Activated CD4-positive, alpha-beta T cell treated with anti-CD3 and anti-CD28 coated beads, Interleukin-2, amount 50 U/mL, for 1 hour (primary cell): ENCODE measurements around the gene MSTN.
"Not testable (repeated sequence)": the region's sequence is repeated elsewhere in the genome, so short reads cannot be mapped to it uniquely, and the experiment has no call there.

Experiments
- DNase-seq: peaks from one replicate; pipeline ENCODE4 v3.0.0-alpha.2; 2020

The MSTN gene

DNA sequence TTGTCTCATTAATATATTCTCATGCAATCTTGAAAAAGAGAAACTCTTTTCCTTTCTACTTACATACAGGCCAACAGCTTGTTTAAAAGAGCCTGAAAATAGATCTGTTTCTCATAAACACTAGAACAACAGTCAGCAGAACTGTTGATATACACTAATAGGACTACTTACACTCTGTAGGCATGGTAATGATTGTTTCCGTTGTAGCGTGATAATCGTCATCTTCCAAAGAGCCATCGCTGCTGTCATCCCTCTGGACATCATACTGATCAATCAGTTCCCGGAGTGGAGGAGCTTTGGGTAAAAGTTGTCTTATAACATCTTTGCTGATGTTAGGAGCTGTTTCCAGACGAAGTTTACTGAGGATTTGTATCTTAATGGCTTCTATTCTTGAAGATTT, 476 bp downstream of the MSTN start:
- no peak for DNase-seq

DNA sequence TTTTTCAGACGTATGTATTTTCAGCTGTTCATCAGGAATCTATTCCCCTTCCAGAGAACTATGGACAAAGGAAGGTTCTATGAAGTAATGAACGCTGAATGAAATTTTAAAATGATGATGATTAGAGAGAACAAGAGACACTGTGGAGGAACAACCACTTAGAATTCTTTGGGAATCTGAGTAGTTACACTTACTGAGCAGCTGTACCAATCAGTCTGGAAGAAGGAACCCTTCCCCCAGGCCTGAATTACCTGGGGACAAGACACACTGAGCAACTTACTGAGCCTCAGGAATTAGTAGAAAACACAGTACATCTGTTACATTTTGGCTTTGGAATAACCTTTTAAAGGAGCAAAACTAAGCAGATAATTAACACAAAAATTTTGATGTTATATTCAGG, 1.9 kb downstream of the MSTN start:
- no peak for DNase-seq

GRCh38 chr2:190060019-190060418, 2.5 kb downstream of the MSTN start:
- no peak for DNase-seq

GRCh38 chr2:190053426-190053825, 9.1 kb downstream of the MSTN start:
- DNase-seq = no peak

- DNase-seq = no peak
These were observed 10.2 kb downstream of the MSTN start for GRCh38 chr2:190052307-190052706.

DNA sequence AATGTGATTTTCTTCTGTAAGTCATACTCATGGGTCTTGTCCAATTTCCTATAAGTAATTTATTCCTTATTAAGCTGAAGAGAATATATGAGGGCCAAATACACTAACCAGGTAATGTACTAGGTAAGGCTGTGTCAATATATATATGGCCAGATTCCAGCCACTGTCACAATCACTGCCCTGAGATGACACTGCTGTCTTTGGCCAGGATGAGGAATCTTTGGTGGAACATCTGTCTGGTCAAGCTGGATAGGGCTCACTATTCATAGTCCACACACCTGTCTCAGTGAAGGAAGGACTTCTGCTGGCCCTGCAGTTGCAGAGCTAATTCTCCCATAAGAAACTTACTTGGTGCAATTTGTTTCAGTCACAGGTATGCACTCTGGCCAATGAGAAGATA, 11.3 kb downstream of the MSTN start:
- no peak for DNase-seq

GRCh38 chr2:190050001-190050400, 12.5 kb downstream of the MSTN start:
- no peak for DNase-seq

DNA sequence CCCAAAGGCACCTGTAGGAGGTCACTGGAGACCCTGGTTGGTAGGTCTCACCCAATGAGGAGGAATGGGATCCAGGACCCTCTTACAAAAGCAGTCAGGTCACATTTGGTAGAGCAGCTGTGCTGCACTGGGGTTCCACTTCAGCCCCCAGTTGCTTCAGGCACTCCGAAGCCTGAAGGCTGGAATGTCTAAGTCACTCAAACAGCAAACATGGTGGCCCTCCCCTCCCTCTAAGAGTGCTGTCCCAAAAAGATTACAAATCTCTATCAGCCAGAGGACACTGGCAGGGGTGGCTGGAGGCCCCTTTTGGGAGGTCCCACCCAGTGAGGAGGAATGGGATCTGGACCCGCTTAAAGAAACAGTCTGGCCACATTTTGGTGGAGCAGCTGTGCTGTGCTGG, 17.7 kb downstream of the MSTN start:
- no peak for DNase-seq

GRCh38 chr2:190043441-190043840, 19.1 kb downstream of the MSTN start:
- DNase-seq = no peak

DNA sequence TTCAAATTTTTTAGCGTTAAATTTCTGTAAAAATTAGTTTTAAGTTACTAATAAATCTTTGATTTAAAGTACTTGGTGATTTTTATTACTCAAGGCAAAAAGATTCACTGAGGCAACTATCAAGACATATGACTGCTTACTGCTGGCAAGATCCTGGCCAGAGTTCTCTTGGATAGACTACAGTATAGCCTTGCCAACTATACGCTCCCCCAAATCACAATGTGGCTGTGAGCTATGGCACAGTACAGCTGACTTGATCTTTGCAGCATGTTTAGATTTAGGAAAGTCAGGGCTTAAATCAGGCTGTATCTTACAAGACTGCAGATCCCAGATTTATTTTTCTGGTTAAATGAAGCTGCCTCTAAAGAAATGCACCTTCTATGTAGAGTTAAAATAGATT, 26.5 kb downstream of the MSTN start:
- DNase-seq = no peak

- DNase-seq = not testable (repeated sequence)
These were observed 28.1 kb downstream of the MSTN start for GRCh38 chr2:190034417-190034816.

DNA sequence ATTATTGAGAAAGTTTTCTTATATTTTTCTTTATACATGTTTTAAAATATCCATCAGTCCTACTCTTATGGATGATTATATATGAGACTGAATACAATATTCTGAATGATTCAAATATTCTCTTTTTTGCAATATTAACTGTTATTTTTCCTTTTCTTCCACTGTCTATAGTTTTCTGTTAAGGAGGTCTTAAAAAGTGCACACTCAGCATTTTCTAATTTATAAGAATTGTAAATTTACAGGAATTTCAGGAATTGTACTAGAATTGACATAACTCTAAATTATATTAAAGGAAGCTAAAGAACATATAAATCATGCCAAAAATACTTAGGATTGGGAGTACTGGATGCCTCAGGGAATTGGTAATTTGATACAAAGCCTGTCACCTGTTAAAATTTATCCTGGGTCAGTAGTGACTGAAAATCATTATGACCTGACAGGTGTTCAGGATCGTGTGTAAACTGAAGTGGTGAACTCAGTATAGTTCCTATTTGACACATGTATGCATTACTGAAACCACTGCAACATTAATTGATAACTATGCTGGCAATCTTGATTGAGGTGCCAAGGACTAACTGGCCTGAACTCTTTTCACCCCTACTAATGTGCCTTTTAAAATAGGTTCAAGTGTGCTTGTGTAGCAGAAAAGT, 30.4 kb downstream of the MSTN start:
- DNase-seq = no peak

DNA sequence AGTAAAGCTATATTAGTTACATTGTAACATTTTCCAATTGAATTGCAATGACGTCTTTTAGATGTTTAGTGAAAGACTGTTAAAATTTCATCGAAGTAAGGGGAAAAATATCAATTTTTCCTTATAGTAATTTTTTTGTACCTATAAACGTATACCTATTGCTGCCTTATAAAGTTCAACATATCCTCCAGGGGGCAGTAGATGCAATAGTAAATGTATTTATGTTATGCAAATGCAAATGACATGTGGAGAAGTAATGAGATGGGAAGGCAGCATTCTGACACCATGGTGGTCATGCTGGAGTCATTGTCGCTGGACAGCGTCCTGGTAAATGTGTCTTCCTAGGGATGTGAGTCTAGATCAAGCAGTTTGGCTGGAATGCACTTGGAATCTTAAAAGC, 38.7 kb downstream of the MSTN start:
- no peak for DNase-seq

DNA sequence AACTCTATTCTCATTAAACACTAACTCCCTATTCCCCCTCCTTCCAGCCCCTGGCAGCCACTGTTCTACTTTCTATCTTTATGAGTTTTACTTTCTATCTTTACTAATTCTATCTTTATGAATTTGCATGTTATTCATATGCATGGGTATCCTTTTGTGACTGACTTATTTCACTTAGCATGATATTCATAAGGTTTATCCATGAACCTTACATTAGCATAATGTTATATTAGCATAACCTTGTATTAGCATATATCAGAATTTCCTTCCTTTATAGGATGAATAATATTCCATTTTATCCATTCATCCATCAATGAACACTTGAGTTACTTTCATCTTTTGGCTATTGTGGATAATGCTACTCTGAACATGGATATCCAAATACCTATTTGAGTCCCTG, 41.8 kb downstream of the MSTN start:
- no peak for DNase-seq

DNA sequence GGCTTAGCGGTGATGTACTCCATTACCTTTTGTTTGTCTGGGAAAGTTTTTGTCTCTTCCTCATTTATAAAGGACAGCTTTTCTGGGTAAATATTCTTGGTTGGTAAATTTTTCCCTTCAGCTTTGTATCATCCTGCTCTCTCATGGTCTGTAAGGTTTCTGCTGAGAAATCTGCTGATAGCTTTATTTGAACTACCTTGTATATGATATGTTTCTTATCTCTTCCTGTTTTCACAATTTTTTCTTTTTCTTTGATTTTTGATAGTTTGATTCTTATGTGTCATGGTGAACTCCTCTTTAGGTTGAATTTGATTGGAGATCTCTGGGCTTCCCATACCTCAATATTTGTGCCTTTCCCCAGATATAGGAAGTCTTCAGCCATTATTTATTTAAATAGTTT, 44.7 kb downstream of the MSTN start:
- no peak for DNase-seq

GRCh38 chr2:190015969-190016368, 46.6 kb downstream of the MSTN start:
- not testable (repeated sequence) for DNase-seq
